GM23248 (cell line): Measurements from ENCODE around the gene MUSK.

ENCODE experiments used
- EZH2 ChIP-seq: fragments of 200-600 bp; sonication (generic); IDR thresholded peaks from 2 replicates; pipeline ENCODE4 v1.6.1; 2018; ENCODE audit warnings: antibody characterized with exemption, mild to moderate bottlenecking; ENCODE audit not compliant: insufficient read depth, poor library complexity, severe bottlenecking
- EZH2phosphoT487 ChIP-seq: fragments of 200-600 bp; sonication (generic); IDR thresholded peaks from 2 replicates; pipeline ENCODE4 v1.6.1; 2018; ENCODE audit warnings: antibody characterized with exemption, moderate library complexity, mild to moderate bottlenecking, low read depth; ENCODE audit not compliant: insufficient read depth

GRCh38 chr9:110801426-110801825 is 132.8 kb downstream of the MUSK start:
- TF ChIP-seq EZH2phosphoT487 (no peak), EZH2 (no peak)
